Spinal cord (tissue), 10 donors: ENCODE measurements around the gene ARL2. TPM values are rescaled to one million over a fixed set of nuclear protein-coding genes. Genes with fewer than 3 reads are reported as not detected.
"Not testable (repeated sequence)": the region's sequence is repeated elsewhere in the genome, so short reads cannot be mapped to it uniquely, and the experiment has no call there.

ENCODE experiments used
- DNase-seq, 6 donors: peaks; one replicate each; pipeline versions ENCODE4 v3.0.0 to v3.0.0-alpha.2; 2013 to 2015; ENCODE audit warnings: low spot score in 6 of 6, low read depth in 4 of 6
- H3K27ac ChIP-seq: one replicate; pipeline ENCODE4 v1.5.1; 2013; ENCODE audit warnings: low read depth, low read length, control low read depth
- H3K27me3 ChIP-seq: one replicate; pipeline ENCODE4 v1.6.1; 2013; ENCODE audit warnings: low read length; ENCODE audit not compliant: control insufficient read depth, insufficient read depth
- H3K36me3 ChIP-seq: one replicate; pipeline ENCODE4 v1.6.1; 2013; ENCODE audit warnings: low read length; ENCODE audit not compliant: control insufficient read depth, insufficient read depth
- H3K4me1 ChIP-seq: one replicate; pipeline ENCODE4 v1.6.1; 2013; ENCODE audit warnings: low read length; ENCODE audit not compliant: control insufficient read depth, insufficient read depth
- H3K4me3 ChIP-seq: one replicate; pipeline ENCODE4 v1.5.1; 2013; ENCODE audit warnings: low read depth, low read length, control low read depth
- H3K9me3 ChIP-seq: one replicate; pipeline ENCODE4 v1.6.1; 2013; ENCODE audit warnings: low read length; ENCODE audit not compliant: control insufficient read depth, insufficient read depth
- WGBS: methylation state at CpG from one replicate; pipeline ENCODE4 v1.1.5; 2013; ENCODE audit warnings: missing lambda C conversion rate; ENCODE audit not compliant: insufficient coverage; 5-methylcytosine and 5-hydroxymethylcytosine counted together
- polyA plus RNA-seq, 2 donors: library from polyadenylated mRNA; unstranded; fragments of 120-200 nt; gene quantifications; one replicate each; pipeline ENCODE4 v1.2.1, GENCODE V29; 2013; ENCODE audit not compliant: insufficient read length in 2 of 2
- total RNA-seq, 2 donors: library from RNA; depleted of rRNA in 1 of 2; stranded (reverse); fragments of 120-200 nt in 1 of 2; fragments of >200 nt in 1 of 2; gene quantifications; one replicate each; pipeline versions ENCODE4 v1.2.3 to v1.2.4, GENCODE V29; 2013 to 2014
- donor health status: healthy.

ARL2 gene
- total and polyA plus RNA-seq, 4 donors, result 75.4 to 123 (median 120) TPM

DNA sequence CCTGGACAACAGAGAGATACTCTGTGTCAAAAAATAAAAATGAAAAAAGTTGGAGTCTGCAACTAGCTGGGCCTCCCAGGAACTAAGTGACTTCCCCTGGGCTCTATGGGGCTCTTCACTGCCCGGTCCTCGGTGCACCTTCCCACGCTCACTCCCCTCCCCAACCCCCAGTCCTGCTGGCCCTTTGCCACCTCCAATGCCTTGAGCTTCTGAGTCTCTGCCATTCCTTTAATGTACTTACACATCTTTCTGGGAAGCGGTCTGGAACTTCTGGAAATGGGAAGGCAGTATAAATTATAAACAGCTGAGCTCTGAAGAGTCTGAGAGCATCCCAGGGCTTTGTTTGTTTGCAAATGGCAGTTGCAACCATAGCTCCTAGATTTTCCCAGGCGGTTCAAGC, 11.3 kb upstream of the ARL2 start:
- 61% methylated on average over 3 of the region's 5 CpGs for whole genome bisulfite sequencing
- no peak for DNase-seq
- H3K4me1 ChIP-seq, result no peaks in the 10 kb centered on the region
- H3K4me3 ChIP-seq, result no peak overlapping the region
- H3K27me3 ChIP-seq, result no peaks in the 10 kb centered on the region
- H3K36me3 ChIP-seq, result no peaks in the 10 kb centered on the region
- H3K9me3 ChIP-seq, result no peaks in the 10 kb centered on the region
- no peak overlapping the region for H3K27ac ChIP-seq

DNA sequence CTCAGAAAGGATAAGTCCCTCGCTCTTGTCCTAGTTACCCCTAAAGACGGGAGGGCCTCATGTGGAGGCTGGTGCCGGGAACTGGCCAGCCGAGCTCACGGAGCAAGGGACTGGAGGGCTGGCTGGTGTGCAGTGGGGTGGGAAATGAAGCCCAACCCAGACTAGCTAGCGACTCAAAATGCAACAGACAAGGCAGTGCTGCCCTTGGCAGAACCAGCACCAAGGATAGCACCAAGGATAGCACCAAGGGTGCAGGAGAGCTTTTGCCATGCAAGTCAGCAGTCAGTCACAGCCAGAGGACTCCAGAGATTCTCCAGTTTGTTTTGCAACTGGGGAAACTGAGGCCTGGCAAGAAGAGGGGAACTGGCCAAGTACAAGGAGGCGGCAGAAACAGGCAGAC, 10.7 kb upstream of the ARL2 start:
- H3K36me3 ChIP-seq, result no peaks in the 10 kb centered on the region
- H3K9me3 ChIP-seq, result no peaks in the 10 kb centered on the region
- H3K27me3 ChIP-seq, result no peaks in the 10 kb centered on the region
- H3K4me3 ChIP-seq, result no peak overlapping the region
- DNase-seq, result no peak
- WGBS, result 56% methylated on average over 7 of the region's 7 CpGs
- no peaks in the 10 kb centered on the region for H3K4me1 ChIP-seq
- no peak overlapping the region for H3K27ac ChIP-seq

DNA sequence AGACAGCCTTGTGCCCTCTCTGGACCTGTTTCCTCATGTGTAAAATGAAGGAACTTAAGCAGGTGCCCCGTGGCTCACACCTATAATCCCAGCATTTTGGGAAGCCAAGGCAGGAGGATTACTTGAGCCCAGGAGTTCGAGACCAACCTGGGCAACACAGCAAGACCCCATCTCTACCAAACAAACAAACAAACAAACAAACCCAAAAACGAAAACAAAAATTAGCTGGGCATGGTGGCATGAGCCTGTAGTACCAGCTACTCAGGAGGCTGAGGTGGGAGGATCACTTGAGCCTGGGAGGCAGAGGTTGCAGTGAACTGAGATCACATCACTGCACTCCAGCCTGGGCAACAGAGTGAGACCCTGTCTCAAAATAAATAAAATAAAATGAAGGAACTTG, 10.0 kb upstream of the ARL2 start:
- 75% methylated on average over 2 of the region's 3 CpGs for WGBS
- not testable (repeated sequence) for H3K4me1 ChIP-seq, DNase-seq, H3K36me3 ChIP-seq, H3K4me3 ChIP-seq, H3K27ac ChIP-seq, H3K27me3 ChIP-seq, H3K9me3 ChIP-seq

DNA sequence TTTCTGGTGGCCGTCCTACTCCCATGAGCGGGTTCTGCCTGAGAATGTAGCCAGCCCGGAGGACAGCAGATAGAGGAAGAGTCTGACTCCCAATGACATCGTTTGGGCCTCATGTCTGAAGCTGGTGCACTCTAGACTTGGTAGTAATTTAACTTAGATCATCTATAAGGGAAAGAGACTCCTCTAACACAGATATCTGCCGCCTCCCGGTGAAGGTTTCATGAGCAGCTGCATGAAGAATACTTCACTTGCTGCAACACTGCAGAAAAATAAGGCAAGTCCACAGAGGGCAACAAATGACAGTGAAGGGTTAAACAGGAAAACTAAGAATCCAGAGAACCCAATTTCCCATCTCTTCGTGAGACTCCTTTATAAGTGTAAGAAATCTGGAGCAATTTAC, 5.9 kb upstream of the ARL2 start:
- WGBS, result 57% methylated on average over 3 of the region's 7 CpGs
- H3K36me3 ChIP-seq, result no peaks in the 10 kb centered on the region
- H3K27me3 ChIP-seq, result no peaks in the 10 kb centered on the region
- no peaks in the 10 kb centered on the region for H3K4me1 ChIP-seq
- H3K9me3 ChIP-seq, result no peaks in the 10 kb centered on the region
- DNase-seq, result no peak
- no peak overlapping the region for H3K4me3 ChIP-seq
- no peak overlapping the region for H3K27ac ChIP-seq

DNA sequence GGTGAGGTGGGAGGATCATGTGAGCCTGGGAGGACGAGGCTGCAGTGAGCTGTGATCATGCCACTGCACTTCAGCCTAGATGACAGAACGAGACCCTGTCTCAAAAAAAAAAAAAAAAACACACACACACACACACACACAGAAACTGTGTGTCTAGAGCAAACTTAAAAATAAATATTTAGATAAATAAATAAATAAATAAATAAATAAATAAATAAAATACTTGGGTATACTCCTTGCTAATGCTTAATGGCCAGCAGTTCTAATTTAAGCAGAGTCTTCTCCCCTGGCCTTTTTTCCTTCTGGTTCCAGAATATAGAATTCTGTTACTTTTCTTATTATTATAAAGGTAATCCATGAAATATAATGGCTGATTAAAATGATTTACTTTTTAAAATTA, 5.1 kb upstream of the ARL2 start:
- Histone ChIP-seq H3K27ac (no peak overlapping the region), H3K4me1 (peaks cover 5% of the 10 kb centered on the region), H3K9me3 (no peaks in the 10 kb centered on the region), H3K27me3 (no peaks in the 10 kb centered on the region), H3K36me3 (no peaks in the 10 kb centered on the region), H3K4me3 (no peak overlapping the region)
- WGBS, result no CpG with 5 or more reads among the region's 2 CpGs
- no peak for DNase-seq

DNA sequence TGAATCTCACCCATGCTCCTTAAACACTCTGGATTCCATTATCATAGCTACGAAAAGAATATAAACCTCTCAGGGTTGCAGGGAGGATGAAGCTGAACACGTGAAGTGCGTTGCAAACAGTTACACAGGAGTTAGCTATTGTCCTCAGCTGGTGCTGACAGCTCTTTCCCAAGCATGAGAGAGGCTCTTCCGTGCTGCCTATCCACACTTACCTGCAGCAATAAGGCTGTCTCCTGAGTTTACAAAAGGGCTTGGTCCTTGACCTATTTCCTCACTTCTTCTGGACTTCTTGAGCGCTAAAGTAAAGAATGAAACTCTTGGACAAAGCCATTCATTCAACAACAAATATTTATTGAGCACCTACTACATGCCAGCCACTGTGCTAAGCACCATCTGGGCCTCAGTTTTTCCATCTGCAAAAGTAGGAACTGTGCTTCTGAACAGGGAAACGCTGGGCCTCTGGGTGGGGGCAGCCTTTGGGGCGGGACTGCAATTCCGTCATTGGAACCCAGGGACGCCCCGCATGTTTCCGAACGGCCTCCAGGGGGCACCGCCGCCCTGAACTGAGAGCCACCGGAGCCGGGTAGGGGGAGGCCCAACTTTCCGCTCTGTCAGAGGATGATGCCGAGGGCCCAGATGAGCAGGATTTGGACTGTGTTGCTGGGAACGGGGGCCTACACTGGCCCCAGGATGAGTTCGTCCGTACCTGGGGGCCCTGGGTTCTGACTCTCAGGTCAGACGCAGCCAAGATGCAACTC, 651 bp upstream of the ARL2 start:
- peak overlapping the region; percentile 100 for H3K27ac ChIP-seq
- peak overlapping the region; percentile 92 for H3K4me3 ChIP-seq
- H3K27me3 ChIP-seq, result no peaks in the 10 kb centered on the region
- H3K4me1 ChIP-seq, result peaks cover 15% of the 10 kb centered on the region
- H3K36me3 ChIP-seq, result peaks cover 13% of the 10 kb centered on the region
- 16% methylated on average over 22 of the region's 22 CpGs for WGBS
- DNase-seq, result peak in 5 of 6 donors; percentile 62 to 94 (median 75)
- no peaks in the 10 kb centered on the region for H3K9me3 ChIP-seq

DNA sequence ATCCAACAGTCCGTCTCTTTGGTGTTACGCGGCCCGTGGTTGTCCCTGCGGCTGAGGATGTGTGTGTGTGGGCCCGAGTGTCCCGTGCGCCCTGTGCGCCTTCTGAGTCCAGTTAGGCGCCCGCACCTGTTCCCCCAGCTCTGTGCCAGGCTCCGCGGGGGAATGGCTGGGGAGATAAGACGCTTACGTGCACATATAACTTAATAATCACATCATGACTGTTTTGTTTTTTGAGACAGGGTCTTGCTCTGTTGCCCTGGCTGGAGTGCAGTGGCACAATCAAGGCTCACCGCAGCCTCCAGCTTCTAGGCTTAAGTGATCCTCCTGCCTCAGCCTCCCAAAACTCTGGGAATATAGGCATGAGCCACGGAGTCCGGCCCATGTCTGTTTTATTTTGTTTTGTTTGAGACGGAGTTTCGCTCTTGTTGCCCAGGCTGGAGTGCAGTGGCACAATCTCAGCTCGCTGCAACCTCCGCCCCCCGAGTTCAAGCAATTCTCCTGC, 817 bp downstream of the ARL2 start:
- H3K4me1 ChIP-seq, result peaks cover 15% of the 10 kb centered on the region
- H3K9me3 ChIP-seq, result no peaks in the 10 kb centered on the region
- H3K36me3 ChIP-seq, result peaks cover 24% of the 10 kb centered on the region
- DNase-seq, result no peak
- peak overlapping the region; percentile 92 for H3K4me3 ChIP-seq
- peak overlapping the region; percentile 100 for H3K27ac ChIP-seq
- H3K27me3 ChIP-seq, result no peaks in the 10 kb centered on the region
- WGBS, result 10% methylated on average over 11 of the region's 23 CpGs

DNA sequence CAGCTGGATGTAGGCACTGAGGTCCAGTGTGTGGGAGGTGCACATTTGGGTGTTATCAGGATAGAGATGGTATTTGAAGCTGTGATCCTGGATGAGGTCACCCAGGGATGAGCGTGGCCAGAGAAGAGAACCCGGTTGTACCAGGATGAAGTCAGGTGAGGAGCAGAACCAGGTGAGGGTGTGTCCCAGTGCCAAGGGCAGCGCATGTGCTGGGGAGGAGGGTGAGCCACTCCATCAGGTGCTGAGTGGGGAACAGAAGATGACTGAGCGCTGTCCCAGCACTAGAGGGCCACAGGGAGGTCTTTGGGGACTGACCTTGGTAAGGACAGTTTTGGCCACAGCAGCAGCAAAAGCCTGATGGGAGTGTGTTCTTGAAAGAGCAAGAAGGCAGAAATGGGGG, 2.7 kb downstream of the ARL2 start:
- H3K27ac ChIP-seq, result no peak overlapping the region
- WGBS, result 99% methylated on average over 4 of the region's 4 CpGs
- peaks cover 15% of the 10 kb centered on the region for H3K4me1 ChIP-seq
- no peaks in the 10 kb centered on the region for H3K27me3 ChIP-seq
- no peak for DNase-seq
- no peak overlapping the region for H3K4me3 ChIP-seq
- H3K36me3 ChIP-seq, result peaks cover 43% of the 10 kb centered on the region
- H3K9me3 ChIP-seq, result no peaks in the 10 kb centered on the region

DNA sequence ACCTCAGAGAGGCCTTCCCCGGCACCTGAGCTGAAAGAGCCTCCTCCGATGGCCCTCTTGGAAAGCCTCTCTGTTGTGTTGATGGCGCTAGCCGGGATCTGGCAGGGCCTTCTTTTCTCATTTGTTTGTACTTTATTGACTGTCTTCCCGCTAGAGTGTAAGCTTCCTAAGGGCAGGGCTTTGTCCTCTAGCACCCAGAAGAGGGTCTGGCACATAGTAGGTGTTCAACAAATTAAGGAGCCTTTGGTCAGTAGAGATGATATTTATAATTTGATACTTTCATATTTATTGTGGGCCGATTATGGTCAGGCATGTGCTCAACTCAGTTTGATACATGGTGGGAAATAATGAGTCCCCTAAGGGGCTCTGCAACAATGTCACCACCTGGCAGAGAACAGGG, 4.0 kb downstream of the ARL2 start:
- DNase-seq, result no peak
- Histone ChIP-seq H3K27me3 (no peaks in the 10 kb centered on the region), H3K9me3 (no peaks in the 10 kb centered on the region), H3K4me1 (peaks cover 15% of the 10 kb centered on the region), H3K27ac (no peak overlapping the region), H3K4me3 (no peak overlapping the region), H3K36me3 (peaks cover 53% of the 10 kb centered on the region)
- WGBS, result 84% methylated on average over 3 of the region's 6 CpGs

DNA sequence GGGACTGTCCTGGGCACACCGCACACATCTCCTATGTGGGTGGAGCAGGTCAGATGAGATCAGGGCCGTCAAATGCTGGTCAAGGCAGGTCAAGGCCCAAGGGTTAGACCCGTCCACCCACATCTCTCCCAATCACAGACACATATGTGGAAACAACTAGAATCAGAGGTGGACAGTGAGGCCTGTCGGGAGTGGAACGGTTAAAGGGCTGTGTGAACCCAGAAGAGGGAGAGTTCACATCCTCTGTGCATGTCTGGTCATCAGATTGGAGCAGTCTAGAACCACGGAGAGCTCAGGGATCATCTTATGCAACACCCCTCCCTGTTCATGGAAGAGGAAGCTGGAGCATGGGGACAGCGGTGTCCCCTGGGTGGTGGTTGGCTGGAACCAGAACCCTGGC, 5.9 kb downstream of the ARL2 start:
- no peak overlapping the region for H3K27ac ChIP-seq
- peaks cover 53% of the 10 kb centered on the region for H3K36me3 ChIP-seq
- H3K4me3 ChIP-seq, result no peak overlapping the region
- H3K27me3 ChIP-seq, result no peaks in the 10 kb centered on the region
- WGBS, result 92% methylated on average over 2 of the region's 7 CpGs
- peaks cover 6% of the 10 kb centered on the region for H3K4me1 ChIP-seq
- DNase-seq, result no peak
- H3K9me3 ChIP-seq, result no peaks in the 10 kb centered on the region
